ENCODE data around the gene ADGRA3.
"Not testable (repeated sequence)": the region's sequence is repeated elsewhere in the genome, so short reads cannot be mapped to it uniquely, and the experiment has no call there.

Gene ADGRA3

DNA sequence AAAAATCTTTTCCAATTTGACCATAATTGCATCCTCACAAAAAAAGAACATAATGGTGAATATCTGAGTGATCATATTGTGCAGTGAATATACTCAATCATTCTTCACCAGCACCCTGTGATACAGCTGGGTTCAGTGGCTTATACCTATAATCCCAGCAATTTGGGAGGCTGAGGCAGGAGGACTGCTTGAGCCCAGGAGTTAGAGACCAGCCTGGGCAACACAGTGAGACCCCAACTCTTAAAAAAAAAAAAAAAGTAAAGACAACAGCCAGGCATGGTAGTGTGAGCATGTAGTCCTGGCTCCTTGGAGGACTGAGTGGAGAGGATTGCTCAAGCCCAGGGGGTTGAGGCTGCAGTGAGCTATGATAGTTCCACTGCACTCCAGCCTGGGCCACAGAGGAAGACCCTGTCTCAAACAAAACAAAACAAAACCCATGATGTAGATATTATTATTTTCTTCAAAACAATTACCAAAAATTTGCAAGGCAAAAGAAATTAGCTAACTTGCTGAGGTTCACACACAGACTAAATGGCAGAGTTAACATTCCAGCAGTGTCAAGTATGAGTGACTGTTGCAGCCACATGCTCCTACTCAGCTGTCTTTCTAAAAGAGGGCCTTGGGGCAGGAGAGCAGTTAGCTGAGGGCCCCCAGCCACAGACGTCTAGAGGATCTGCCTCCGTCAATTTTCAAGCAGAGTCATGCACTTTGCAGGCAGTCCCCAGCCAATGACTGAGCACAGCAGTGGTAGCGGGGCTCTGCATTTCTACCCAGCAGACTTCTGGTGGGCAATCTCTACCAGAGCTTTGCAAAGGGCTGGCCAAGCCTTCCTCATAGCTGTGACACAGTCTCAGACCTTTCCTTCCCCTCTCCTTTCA lies 33.4 kb downstream of the ADGRA3 start:
- DNase-seq (ENCODE audit: low read depth, low spot score), result no peak

DNA sequence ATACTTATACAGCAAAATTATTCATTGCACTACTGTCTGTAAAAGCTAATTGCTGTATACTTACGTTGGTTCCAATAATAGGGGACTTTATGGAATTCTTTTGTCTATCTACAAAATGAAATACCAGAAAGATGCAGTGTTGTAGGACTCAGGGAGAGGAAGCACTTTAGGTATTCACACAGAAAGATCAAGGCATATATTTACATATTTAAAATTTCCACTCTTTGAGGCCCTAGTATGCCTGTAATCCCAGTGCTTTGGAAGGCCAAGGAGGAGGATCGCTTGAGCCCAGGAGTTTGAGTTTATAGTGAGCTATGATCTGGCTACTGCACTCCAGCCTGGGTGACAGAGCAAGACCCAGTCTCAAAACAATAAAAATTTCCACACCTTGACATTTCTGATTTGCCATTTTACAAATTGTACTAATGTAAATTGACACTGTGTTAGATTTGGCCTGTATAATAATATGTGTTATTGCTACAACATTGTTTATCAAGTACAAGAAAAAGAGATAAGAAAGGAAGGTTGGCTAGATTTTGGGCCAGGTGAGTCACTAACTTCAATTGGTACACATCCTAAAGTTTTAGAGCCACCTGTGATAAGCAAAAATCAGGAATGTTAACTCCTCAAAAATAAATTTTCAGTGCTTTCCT lies 35.1 kb downstream of the ADGRA3 start:
- DNase-seq (ENCODE audit: low read depth, low spot score), result no peak

DNA sequence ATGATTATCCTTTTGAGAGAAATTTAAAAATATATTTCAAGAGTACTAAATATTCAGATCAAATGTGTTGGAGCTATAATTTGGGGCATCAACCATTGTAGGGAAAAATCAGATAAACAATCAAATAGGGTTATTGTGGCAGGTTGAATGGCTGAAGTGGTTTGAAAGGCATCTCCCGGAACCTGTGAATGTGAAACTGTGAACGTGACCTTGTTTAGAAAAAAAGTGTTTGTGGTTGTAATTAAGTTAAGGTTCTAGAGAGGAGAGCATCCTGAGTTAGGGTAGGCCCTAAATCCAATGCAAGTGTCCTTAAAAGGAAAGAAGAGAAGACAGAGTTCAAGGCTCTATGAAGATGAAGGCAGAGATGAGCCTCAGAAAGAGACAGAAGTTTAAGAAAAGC lies 37.4 kb downstream of the ADGRA3 start:
- DNase-seq (ENCODE audit: low read depth, low spot score), result no peak

DNA sequence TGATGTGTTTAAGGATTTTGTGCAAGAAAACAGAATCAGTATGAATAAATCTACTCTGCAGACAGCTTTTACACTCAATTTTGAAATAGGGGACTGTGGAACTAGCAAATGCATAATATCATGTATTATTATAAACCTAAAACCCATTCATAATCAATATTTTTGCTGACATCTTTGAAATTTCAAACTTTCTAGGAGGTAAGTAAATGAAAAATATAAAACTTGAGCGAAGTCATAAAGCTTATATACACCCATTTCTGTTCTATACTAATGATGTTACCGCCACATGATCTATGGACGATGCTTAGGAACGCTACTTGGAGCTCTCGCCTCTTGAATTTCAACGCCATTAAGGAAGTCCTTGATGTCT lies 38.1 kb downstream of the ADGRA3 start:
- DNase-seq (ENCODE audit: low read depth, low spot score), result no peak

DNA sequence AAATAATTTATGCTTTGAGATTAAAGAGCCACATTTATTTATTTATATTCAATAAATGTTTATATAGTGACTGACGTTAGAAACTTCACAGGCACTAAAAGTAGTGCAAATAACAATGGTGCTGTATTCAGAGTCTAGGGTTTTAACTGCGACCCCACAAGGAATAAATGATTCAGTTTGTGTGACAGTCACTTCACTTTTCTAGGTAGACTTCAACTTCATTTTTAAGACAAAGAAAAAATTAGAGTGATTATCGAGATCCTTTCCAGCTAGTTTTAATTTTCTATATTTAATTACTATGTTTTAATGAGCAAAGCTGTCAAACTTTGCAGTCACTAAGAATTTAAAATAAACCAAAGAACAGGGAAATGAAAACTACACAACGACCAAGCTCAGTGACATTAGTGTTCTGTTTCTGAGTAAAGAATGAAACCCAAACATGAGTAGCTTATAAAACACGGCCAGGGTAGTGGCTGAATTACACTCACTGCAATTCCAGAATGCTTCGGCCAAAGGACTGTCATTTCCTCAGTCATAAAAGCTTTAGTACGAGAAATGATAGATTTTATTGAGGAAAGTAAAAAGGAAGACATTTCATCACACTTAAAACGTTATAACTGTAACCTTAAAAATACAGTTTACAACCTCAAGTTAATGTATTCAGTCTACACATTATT lies 38.6 kb downstream of the ADGRA3 start:
- DNase-seq (ENCODE audit: low read depth, low spot score), result no peak

DNA sequence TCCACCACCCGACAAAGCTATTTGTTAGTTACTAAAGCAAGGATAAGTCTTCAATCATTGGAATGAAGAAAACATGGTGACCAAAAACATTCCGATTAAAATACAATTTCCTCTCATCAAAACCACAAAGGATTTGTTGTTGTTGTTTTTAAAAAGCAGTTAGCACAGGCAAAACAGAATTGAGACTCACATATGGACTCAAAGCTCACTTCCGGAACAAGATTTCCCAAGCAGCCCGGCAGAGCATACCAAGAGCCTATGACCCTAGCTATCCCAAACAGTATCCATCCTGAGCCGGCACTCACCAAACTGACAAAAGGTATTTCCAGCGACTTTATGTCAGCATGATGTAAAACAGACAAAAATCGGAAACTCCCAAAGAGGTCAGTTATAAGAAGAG lies 39.9 kb downstream of the ADGRA3 start:
- DNase-seq (ENCODE audit: low read depth, low spot score), result no peak

DNA sequence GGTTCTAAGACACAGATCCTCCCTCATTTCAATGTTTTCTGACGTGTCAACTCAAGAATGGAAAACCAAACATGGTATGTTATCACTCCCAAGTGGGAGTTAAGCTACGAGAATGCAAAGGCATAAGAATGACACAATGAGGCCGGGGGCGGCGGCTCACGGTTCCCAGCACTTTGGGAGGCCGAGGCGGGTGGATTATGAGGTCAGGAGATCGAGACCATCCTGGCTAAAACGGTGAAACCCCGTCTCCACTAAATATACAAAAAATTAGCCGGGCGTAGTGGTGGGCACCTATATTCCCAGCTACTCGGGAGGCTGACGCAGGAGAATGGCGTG lies 40.6 kb downstream of the ADGRA3 start:
- not testable (repeated sequence) for DNase-seq (ENCODE audit: low read depth, low spot score)

DNA sequence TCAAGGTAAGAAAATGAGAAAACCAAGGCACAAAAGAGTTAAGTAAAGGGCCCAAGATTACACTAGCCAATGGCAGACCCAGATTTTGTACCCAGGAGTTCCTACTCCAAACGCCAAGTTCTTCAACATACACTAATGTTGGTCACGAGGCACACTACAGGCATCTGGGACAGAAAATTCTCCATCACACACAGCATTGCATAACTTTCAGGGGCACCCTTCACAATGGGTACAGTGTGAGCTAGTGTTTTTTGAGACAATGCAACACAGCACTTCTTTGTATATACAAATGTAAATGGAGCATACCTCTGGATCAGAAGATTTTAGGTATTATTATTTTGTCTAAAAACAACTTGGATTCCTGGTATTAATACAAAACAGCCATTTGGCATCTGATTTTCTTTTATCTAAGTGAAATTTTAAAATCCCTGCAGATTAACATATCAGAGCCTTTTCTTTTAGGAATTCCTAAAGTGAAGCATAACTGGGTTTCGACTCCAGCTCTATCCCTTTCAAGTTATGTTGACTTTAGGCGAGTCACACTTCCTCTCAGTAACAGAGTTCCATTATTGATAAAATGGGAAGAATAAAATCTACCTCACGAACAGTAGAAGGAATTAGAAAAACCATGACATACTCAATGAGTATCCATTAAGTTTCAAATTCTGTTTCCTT lies 41.1 kb downstream of the ADGRA3 start:
- no peak for DNase-seq (ENCODE audit: low read depth, low spot score)

DNA sequence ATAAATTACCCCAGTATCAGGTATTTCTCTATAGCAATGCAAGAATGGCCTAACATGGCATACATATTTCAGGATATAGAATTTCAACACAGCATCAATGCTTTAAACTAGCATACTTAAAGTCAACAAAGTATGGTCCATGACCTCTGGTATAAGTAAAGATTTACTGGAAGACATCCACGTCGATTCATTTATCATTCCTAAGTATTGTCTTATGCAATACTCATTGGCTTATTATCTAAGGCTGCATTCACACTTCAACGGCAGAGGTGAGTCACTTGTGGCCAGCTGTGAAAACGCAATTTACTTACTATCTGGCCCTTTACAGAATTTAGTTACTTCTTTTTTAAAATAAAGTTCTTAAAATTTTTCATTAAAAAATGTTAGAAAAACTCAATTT lies 42.6 kb downstream of the ADGRA3 start:
- DNase-seq (ENCODE audit: low read depth, low spot score), result no peak

DNA sequence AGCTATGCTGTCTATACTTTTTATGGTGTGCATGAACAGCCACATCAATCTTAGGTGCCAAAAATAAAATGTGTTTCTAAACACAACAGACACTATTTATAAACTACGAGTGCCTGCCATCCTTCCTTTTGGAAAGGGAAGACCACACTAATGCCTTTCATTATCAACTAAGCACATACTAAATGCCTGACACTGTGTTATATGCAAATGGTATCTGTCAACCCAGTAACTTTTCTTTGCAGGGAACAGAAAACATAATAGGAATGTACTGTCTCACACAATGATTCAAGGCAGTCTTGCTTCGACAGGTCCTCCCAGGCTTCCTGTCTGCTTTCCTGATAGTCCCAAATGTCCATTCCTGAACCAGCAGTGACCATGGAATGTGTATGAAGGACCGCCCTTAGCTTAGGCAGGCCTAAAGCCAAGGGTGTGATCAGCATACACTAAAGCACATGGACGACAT lies 43.8 kb downstream of the ADGRA3 start:
- no peak for DNase-seq (ENCODE audit: low read depth, low spot score)

DNA sequence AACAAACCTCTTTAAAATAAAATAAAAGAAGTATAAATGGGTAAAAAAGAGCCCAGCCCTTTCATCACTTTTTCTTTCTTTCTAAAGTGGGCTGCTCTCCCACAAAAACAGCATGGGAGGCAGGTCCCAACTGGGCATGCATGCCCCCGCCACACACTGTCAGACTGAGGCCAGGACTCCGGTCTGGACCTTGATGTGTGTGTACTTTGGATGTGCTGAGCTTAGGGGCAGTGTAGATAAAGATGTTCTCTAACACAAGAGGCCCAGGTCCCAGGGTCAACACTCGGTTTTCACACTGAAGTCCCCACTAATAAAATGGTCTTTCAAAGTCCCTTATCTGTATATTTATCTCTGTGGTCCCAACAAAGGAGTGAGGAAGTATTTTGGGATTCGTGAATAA lies 44.4 kb downstream of the ADGRA3 start:
- DNase-seq (ENCODE audit: low read depth, low spot score), result no peak

DNA sequence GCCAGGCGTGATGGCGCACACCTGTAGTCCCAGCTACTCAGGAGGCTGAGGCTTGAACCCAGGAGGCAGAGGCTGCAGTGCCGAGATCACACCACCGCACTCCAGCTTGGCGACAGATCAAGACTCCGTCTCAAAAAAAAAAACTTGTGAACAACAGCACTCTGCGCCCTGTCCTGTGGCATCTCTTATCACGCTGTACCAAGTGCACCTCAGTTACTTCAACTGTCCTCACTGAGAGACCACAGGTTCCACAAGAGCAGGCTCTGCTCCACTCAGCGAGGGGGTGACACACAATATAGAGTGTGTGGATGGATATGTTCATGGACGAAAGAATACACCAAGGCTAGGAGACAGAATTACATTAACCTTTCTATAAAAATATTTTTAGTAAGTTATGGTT lies 49.3 kb downstream of the ADGRA3 start:
- no peak for DNase-seq (ENCODE audit: low read depth, low spot score)

DNA sequence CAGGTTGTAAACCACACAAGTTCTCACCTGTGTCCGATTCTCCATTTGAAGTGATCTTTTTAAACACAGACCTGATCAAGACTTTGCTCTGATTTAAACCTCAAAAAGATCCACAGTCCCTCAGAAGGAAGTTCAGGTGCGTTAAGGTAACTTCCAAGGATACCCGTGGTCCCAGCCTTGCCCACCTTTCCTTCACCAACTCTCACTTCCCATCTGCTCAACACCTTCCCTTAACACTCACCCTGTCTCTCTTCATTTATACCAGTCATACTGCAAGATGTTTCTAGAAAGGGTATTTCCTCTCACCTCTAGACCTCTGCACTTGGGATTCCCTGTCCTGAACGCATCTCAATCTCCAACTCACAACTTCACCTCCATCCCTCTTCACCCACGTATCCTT lies 49.9 kb downstream of the ADGRA3 start:
- no peak for DNase-seq (ENCODE audit: low read depth, low spot score)

DNA sequence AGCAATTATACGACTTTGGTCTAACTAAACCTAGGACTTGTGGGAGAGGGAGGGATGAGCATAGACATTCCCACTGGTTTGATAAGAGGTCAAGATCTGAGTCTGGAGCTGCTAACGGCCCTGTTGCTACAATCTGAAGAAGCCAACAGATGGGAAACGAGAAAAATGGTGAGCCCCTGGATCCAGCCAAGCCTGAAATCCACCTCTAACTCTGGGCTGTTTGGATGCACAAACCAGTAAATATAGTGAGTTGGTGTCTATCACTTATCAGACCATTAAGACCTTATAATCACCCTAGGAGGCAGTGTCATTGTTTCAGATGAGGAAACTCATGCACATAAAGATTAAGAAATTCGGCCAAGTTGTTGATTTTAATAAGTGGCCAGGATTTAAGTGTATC lies 50.5 kb downstream of the ADGRA3 start:
- no peak for DNase-seq (ENCODE audit: low read depth, low spot score)

DNA sequence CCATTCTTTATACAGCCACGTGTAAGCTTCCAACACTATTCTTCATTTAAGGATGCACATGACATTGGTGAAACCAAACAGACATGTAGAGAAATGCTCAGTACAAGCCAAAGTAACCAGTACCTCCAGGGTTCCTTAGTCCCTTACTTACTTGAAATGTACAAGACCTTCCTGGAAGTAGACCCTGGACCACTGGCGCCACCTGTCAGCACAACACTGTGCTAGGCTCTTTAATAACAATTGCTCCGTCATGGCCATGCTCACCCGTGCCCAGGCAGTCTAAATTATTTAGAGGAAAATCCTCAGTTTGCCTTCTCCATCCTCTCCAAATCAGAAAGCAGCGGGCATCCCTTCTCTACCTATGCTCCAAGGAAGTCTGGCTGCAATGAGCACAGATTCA lies 52.7 kb downstream of the ADGRA3 start:
- DNase-seq (ENCODE audit: low read depth, low spot score), result no peak

DNA sequence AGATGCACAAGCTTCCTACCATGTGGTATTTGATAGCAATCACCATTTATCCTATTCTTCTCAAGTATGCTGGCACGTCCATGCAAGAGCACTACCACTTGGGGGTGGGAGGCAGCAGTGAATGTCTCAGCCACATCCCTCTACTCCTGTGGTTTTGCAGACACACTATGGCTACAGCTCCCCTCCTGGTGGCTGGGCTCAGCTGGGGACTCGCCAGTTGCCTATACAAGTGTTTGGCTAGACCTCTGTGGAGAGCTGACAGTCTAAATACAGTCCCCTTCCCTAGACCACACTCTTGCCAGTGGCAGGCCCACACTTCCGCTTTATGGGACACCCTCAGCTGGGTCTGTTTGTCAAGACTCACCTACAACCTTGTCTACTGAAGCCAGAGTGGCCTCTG lies 53.2 kb downstream of the ADGRA3 start:
- DNase-seq (ENCODE audit: low read depth, low spot score), result no peak

DNA sequence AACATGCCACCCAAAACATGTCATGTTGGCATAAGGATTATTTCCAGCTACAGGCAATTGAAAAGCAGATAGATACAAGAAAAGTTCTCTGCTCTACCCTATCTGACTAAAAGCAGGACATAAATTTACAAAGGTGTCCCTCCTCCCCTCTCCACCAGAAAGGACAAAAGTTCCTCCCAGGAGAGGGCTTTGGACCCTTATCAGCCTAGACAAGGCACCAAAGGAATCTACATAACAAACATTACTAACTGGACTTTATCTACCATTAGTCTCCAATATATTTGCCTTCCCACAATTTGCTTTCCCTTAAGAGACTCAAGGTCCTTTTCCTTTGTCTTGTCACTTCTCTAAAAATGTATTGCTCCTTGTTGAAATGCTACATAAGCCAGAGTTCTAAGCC lies 55.6 kb downstream of the ADGRA3 start:
- DNase-seq (ENCODE audit: low read depth, low spot score), result no peak

DNA sequence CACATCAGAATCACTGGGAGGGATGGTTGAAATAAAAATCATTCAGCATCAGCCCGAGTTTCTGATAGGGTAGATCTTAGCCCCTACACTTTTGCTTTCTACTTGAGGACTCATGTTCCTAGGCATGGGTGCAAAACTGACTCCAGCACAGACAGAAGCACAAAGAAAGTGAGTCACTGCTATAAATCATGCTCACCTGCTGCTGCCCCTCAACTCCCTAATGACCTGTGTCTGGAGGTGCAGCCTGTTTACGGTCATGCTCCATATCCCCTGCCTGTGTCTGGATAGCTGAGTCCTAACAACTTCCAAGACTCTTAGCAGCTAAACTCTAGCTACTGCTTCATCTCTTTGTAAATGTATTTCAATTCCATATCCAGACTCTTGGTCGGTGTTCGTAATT lies 57.8 kb downstream of the ADGRA3 start:
- DNase-seq (ENCODE audit: low read depth, low spot score), result no peak

DNA sequence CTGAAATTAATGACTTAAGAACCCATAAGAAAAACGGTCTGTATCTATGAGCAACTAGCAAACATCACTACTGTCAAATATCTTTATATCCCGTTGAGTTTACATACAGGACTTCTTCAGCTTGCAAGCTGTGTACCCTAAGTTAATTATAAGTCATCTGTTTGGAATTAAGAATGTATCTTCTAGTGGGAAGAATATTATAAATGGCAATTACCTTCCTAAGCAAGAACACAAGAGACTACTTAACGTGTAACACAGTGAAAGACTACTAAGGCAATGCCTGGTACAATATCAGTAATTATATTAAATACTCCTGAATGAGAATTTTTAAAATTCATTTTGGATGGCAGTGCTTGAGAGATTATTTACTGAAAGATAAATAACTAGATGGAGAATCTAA lies 58.5 kb downstream of the ADGRA3 start:
- DNase-seq (ENCODE audit: low read depth, low spot score), result no peak

DNA sequence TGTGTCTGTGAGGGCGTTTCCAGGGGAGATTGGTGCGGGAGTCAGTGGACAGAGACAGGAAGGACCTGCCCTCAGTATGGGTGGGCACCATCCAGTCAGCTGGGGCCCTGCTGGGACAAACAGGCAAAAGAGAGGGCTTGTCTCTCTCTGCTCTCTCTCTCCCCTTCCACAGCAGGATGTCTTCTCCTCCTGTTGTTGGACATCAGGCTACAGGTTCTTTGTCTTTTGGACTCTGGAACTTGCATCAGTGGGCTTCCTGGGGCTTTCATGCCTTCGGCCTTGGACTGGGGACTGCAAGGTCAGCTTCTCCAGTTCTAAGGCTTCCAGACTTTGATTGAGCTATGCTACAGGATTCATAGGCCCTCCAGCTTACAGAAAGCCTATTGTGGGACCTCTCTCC lies 59.6 kb downstream of the ADGRA3 start:
- DNase-seq (ENCODE audit: low read depth, low spot score), result no peak

DNA sequence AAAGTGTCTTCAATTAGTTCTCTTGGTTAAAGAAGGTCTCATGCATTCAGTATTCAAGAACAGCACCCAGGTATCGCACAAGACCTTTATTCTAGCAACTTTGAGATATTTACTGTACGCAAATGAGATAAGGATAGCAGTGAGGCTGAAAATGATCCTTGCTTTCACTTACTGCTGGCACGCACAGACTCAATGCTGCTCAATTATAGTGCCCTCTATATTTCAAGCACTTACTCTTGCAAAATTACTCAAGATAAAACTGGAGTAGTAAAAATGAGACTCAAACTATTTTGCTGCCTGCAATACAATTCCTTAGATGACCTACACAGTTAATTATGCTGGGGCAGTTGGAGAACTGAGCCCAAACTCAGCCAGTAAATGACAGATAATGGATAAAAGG lies 60.9 kb downstream of the ADGRA3 start:
- no peak for DNase-seq (ENCODE audit: low read depth, low spot score)

DNA sequence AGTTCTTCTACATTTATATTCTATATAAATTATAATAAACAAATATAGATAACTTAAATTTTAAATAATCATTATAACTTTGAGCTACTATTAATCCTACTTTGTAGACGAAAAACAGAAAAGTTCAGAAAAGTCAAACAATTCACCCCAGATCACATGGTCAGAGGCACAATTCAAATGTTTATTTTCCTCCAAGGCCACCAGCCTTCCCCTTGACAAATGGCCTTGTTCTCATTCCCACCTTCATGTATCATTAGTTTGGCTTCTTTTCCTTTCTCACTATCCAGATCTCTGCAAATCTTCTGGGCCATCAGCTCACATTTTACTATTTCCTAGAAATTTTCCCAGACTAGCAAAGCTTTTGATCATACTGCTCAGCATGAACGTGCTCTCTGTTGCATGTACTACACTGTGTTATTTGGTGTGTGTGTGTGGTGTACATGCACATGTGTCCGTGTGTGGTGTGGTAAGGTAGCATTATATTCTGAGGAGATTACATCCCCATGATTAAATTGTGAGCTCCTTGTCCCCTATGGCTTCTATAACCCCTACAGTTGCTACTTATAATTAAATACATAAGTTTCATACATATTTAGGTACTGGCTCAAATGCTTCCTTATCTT lies 61.5 kb downstream of the ADGRA3 start:
- DNase-seq (ENCODE audit: low read depth, low spot score), result no peak
